HUDEP-2 (cell line): ENCODE results near the gene NUDT6.

Experiments
- DNase-seq, 76 experiments: peaks; one replicate each; lab custom pipeline; 2025; ENCODE audit not compliant: unreplicated experiment in 76 of 76; lab: John Stamatoyannopoulos, UW

Gene NUDT6

GRCh38 chr4:122914938-122915337, 7.5 kb downstream of the NUDT6 start:
- DNase-seq: no peak

GRCh38 chr4:122914292-122914904, 8.0 kb downstream of the NUDT6 start:
- DNase-seq: peak in 18 of 76 experiments; percentile 2 to 46 (median 21)

- no peak for DNase-seq
Observed at GRCh38 chr4:122912810-122913575, 9.4 kb downstream of the NUDT6 start.

GRCh38 chr4:122911588-122911987, 10.8 kb downstream of the NUDT6 start:
- no peak for DNase-seq

GRCh38 chr4:122909683-122910082, 12.7 kb downstream of the NUDT6 start:
- DNase-seq: no peak

GRCh38 chr4:122908223-122908622, 14.2 kb downstream of the NUDT6 start:
- no peak for DNase-seq

GRCh38 chr4:122906859-122907305, 15.5 kb downstream of the NUDT6 start:
- DNase-seq: peak in 2 of 76 experiments; percentile 3 to 12

- DNase-seq: no peak
Observed at GRCh38 chr4:122903766-122904288, 18.6 kb downstream of the NUDT6 start.

GRCh38 chr4:122901247-122902010, 21.0 kb downstream of the NUDT6 start:
- no peak for DNase-seq

GRCh38 chr4:122900314-122900713, 22.1 kb downstream of the NUDT6 start:
- DNase-seq: no peak

GRCh38 chr4:122899682-122900081, 22.7 kb downstream of the NUDT6 start:
- no peak for DNase-seq

- no peak for DNase-seq
Observed at GRCh38 chr4:122898370-122899150, 23.8 kb downstream of the NUDT6 start.

- DNase-seq: no peak
Observed at GRCh38 chr4:122896270-122896669, 26.1 kb downstream of the NUDT6 start.

- DNase-seq: no peak
Observed at GRCh38 chr4:122895336-122895995, 26.9 kb downstream of the NUDT6 start.

- no peak for DNase-seq
Observed at GRCh38 chr4:122894827-122895226, 27.6 kb downstream of the NUDT6 start.

- DNase-seq: no peak
Observed at GRCh38 chr4:122890147-122890795, 32.1 kb downstream of the NUDT6 start.

- no peak for DNase-seq
Observed at GRCh38 chr4:122889726-122890125, 32.7 kb downstream of the NUDT6 start.

GRCh38 chr4:122884499-122884898, 37.9 kb downstream of the NUDT6 start:
- DNase-seq: no peak
